Esophagus squamous epithelium (tissue), 5 donors: ENCODE measurements around the gene CLDN6. TPM values are rescaled to one million over a fixed set of nuclear protein-coding genes. Genes with fewer than 3 reads are reported as not detected.

Experiments
- DNase-seq: peaks from one replicate; lab custom pipeline; 2025; lab: John Stamatoyannopoulos, UW
- H3K27ac ChIP-seq, 4 donors: fragments of 200-600 bp; sonication (generic); one replicate each; pipeline ENCODE4 v1.5.1; 2016 to 2019; ENCODE audit warnings: mild to moderate bottlenecking in 1 of 4
- H3K27me3 ChIP-seq, 4 donors: fragments of 200-600 bp; sonication (generic); 1 replicate in 3 of 4; 2 replicates in 1 of 4; pipeline versions ENCODE4 v1.5.1 to v1.6.0; 2017 to 2021; ENCODE audit warnings: antibody characterized with exemption in 1 of 4
- H3K36me3 ChIP-seq, 3 donors: fragments of 200-600 bp; sonication (generic); one replicate each; pipeline ENCODE4 v1.5.1; 2016 to 2019
- H3K4me1 ChIP-seq, 3 donors: fragments of 200-600 bp; sonication (generic); one replicate each; pipeline ENCODE4 v1.5.1; 2017 to 2019
- H3K4me3 ChIP-seq, 4 donors: fragments of 200-600 bp; sonication (generic); 1 replicate in 3 of 4; 2 replicates in 1 of 4; pipeline ENCODE4 v1.5.1; 2016 to 2019; ENCODE audit warnings: mild to moderate bottlenecking in 2 of 4, moderate library complexity in 1 of 4
- H3K9me3 ChIP-seq, 3 donors: fragments of 200-600 bp; sonication (generic); one replicate each; pipeline ENCODE4 v1.5.1; 2016 to 2019
- CTCF ChIP-seq, 6 experiments: fragments of 450-650 bp in 4 of 6; fragments of 200-600 bp in 2 of 6; sonication (generic) in 2 of 6; IDR thresholded peaks; one replicate each; pipeline ENCODE4 v1.5.1; 2016 to 2019; ENCODE audit warnings: antibody characterized with exemption in 6 of 6, mild to moderate bottlenecking in 4 of 6, moderate library complexity in 4 of 6
- POLR2A ChIP-seq, 4 donors: fragments of 450-650 bp; IDR thresholded peaks; one replicate each; pipeline ENCODE4 v1.6.1; 2017; ENCODE audit warnings: antibody characterized with exemption in 4 of 4, mild to moderate bottlenecking in 4 of 4, moderate library complexity in 3 of 4
- WGBS, 2 donors: methylation state at CpG; one replicate each; pipeline ENCODE4 v1.1.5; 2018; 5-methylcytosine and 5-hydroxymethylcytosine counted together
- intact Hi-C: fragments of 100-400 bp; cut with DNase I; formaldehyde crosslinking; loops from one replicate; pipeline ENCODE4 v1.15.0; 2022
- total RNA-seq, 4 donors: library from RNA; depleted of rRNA; stranded (reverse); fragments of >200 nt; gene quantifications; one replicate each; pipeline ENCODE4 v1.1.0, GENCODE V29; 2016
- donor health status: DM: yes; HTN: yes; CAD: no.

CLDN6 gene
- total RNA-seq, 4 donors from 2014 or later, result not detected

GRCh38 chr16:2971134-2971984 lies 46.6 kb downstream of the CLDN6 start:
- WGBS, 2 donors, result 74 to 76% methylated on average over 5 to 8 of the region's 35 CpGs
- Histone ChIP-seq H3K9me3 (no peaks in the 10 kb centered on the region), H3K4me3 (no peak overlapping the region), H3K27me3 (peaks cover 0 to 23% (median 13%) of the 10 kb centered on the region in 4 donors), H3K36me3 (peaks cover 0 to 6% (median 0%) of the 10 kb centered on the region in 3 donors), H3K4me1 (peaks cover 18 to 51% (median 35%) of the 10 kb centered on the region in 3 donors), H3K27ac (no peak overlapping the region)
- no peak for DNase-seq
- TF ChIP-seq POLR2A (IDR thresholded peaks at IDR 0.05) (no peak), CTCF (IDR thresholded peaks at IDR 0.05) (no peak)
- intact Hi-C loops, result no loop called here

- peaks cover 18 to 59% (median 35%) of the 10 kb centered on the region in 3 donors for H3K4me1 ChIP-seq
- H3K4me3 ChIP-seq, result peak overlapping the region; percentile 58 to 81 (median 72)
- no peak for DNase-seq
- H3K36me3 ChIP-seq, result peaks cover 0 to 6% (median 0%) of the 10 kb centered on the region in 3 donors
- 83% methylated on average over 2 to 3 of the region's 6 CpGs for WGBS, 2 donors
- H3K9me3 ChIP-seq, result no peaks in the 10 kb centered on the region
- peak overlapping the region in 3 of 4 donors; percentile 7 to 85 (median 59) for H3K27ac ChIP-seq
- TF ChIP-seq POLR2A (IDR thresholded peaks at IDR 0.05) (no peak), CTCF (IDR thresholded peaks at IDR 0.05) (no peak)
- peaks cover 0 to 31% (median 21%) of the 10 kb centered on the region in 4 donors for H3K27me3 ChIP-seq
- intact Hi-C loops, result no loop called here
Measured at GRCh38 chr16:2970563-2970962, 47.4 kb downstream of the CLDN6 start.

- H3K4me3 ChIP-seq, result peak overlapping the region; percentile 58 to 81 (median 72)
- H3K27me3 ChIP-seq, result peaks cover 0 to 38% (median 24%) of the 10 kb centered on the region in 4 donors
- no peak for TF ChIP-seq POLR2A (IDR thresholded peaks at IDR 0.05)
- peak in 5 of 6 experiments; percentile 23 to 62 (median 34) for TF ChIP-seq CTCF (IDR thresholded peaks at IDR 0.05)
- H3K27ac ChIP-seq, result peak overlapping the region; percentile 59 to 85 (median 70)
- peaks cover 25 to 66% (median 42%) of the 10 kb centered on the region in 3 donors for H3K4me1 ChIP-seq
- H3K36me3 ChIP-seq, result peaks cover 0 to 6% (median 0%) of the 10 kb centered on the region in 3 donors
- H3K9me3 ChIP-seq, result no peaks in the 10 kb centered on the region
- DNase-seq, result no peak
- no CpG with 5 or more reads among the region's 83 CpGs for WGBS, 2 donors
- intact Hi-C loops, result no loop called here
Measured at GRCh38 chr16:2969545-2970521, 48.1 kb downstream of the CLDN6 start.

GRCh38 chr16:2968738-2969544 lies 49.0 kb downstream of the CLDN6 start, which contains the start of gene PAQR4:
PAQR4 (plus strand) TSS chr16:2969348; CDS start chr16:2969675, 327 bp downstream.
- no peak for DNase-seq
- Histone ChIP-seq H3K27ac (peak within 1 kb of the TSS; percentile 59 to 85 (median 70)), H3K27me3 (peaks cover 7 to 47% (median 33%) of the 10 kb centered on the region in 4 donors)

More at GRCh38 chr16:2968738-2969544, 49.0 kb downstream of the CLDN6 start, which contains the start of gene PAQR4:
- no peaks in the 10 kb centered on the region for H3K9me3 ChIP-seq
- peaks cover 34 to 75% (median 51%) of the 10 kb centered on the region in 3 donors for H3K4me1 ChIP-seq
- H3K4me3 ChIP-seq, result peak within 1 kb of the TSS; percentile 58 to 81 (median 72)
- intact Hi-C loops, result no loop called here
- TF ChIP-seq POLR2A (IDR thresholded peaks at IDR 0.05) (peak in 1 of 4 donors; percentile 35), CTCF (IDR thresholded peaks at IDR 0.05) (peak in 2 of 6 experiments; percentile 3 to 8)
- WGBS, 2 donors, result 0% methylated on average over 5 of the region's 98 CpGs; no CpG with 5 or more reads in 1 of the 2 donors
- no peaks in the 10 kb centered on the region for H3K36me3 ChIP-seq
